NCI-H748 treated with DMSO at 0.1 percent for 48 hours (cell line): ENCODE measurements around the gene RPAP3.

Experiments used
- DNase-seq: peaks from one replicate; lab custom pipeline; 2025; lab: John Stamatoyannopoulos, UW

Gene RPAP3

GRCh38 chr12:47742253-47742825, 36.5 kb upstream of the RPAP3 start:
- DNase-seq: no peak

- DNase-seq: peak; percentile 60
These were observed 35.5 kb upstream of the RPAP3 start for GRCh38 chr12:47741340-47741703.

- DNase-seq: no peak
These were observed 34.9 kb upstream of the RPAP3 start for GRCh38 chr12:47740606-47741339.

- no peak for DNase-seq
These were observed 34.1 kb upstream of the RPAP3 start for GRCh38 chr12:47739979-47740378.

GRCh38 chr12:47739297-47739696, 33.5 kb upstream of the RPAP3 start:
- DNase-seq: no peak

- DNase-seq: no peak
These were observed 32.2 kb upstream of the RPAP3 start for GRCh38 chr12:47737936-47738594.

- DNase-seq: no peak
These were observed 31.2 kb upstream of the RPAP3 start for GRCh38 chr12:47736877-47737676.

GRCh38 chr12:47736216-47736615, 30.4 kb upstream of the RPAP3 start:
- DNase-seq: no peak

GRCh38 chr12:47735649-47736048, 29.8 kb upstream of the RPAP3 start:
- DNase-seq: no peak

- DNase-seq: no peak
These were observed 29.1 kb upstream of the RPAP3 start for GRCh38 chr12:47734725-47735480.

GRCh38 chr12:47733142-47733541, 27.3 kb upstream of the RPAP3 start:
- no peak for DNase-seq

- no peak for DNase-seq
These were observed 26.7 kb upstream of the RPAP3 start for GRCh38 chr12:47732504-47732903.

GRCh38 chr12:47731723-47732122, 25.9 kb upstream of the RPAP3 start:
- no peak for DNase-seq

GRCh38 chr12:47730341-47730744, 24.5 kb upstream of the RPAP3 start:
- DNase-seq: no peak

GRCh38 chr12:47729233-47729632, 23.4 kb upstream of the RPAP3 start:
- no peak for DNase-seq

GRCh38 chr12:47725893-47726292, 20.1 kb upstream of the RPAP3 start:
- no peak for DNase-seq

GRCh38 chr12:47725091-47725772, 19.4 kb upstream of the RPAP3 start, which contains the start of gene ENDOU:
TSS of gene ENDOU (minus strand) at chr12:47725490. CDS start at chr12:47725413, 77 bp downstream.
- DNase-seq: no peak

- DNase-seq: no peak
These were observed 17.3 kb upstream of the RPAP3 start for GRCh38 chr12:47722941-47723631.

GRCh38 chr12:47722136-47722834, 16.5 kb upstream of the RPAP3 start:
- no peak for DNase-seq

GRCh38 chr12:47721431-47721973, 15.7 kb upstream of the RPAP3 start:
- no peak for DNase-seq
